PC-9 (cell line): ENCODE data around the gene HEXIM1. TPM values are rescaled to one million over a fixed set of nuclear protein-coding genes. Genes with fewer than 3 reads are reported as not detected.

ENCODE experiments used
- Bru-seq: library from RNA; stranded (reverse); fragments of 400-500 nt; gene quantifications from one replicate; lab custom pipeline; 2021; lab: Mats Ljungman, UMichigan
- BruChase-seq, 2 experiments: library from RNA; stranded (reverse); fragments of 400-500 nt; gene quantifications; one replicate each; lab custom pipeline; 2021; lab: Mats Ljungman, UMichigan
- BruUV-seq: library from RNA; stranded (reverse); fragments of 400-500 nt; replicated peaks from 2 replicates; lab custom pipeline; 2021; lab: Mats Ljungman, UMichigan
- CTCF ChIA-PET: fragments of 300-600 bp; sonication (Branson Sonifier 250); formaldehyde crosslinking; loops from one replicate; lab custom pipeline; 2022; ENCODE audit warnings: antibody characterized with exemption; lab: Charles Lee
- POLR2A ChIA-PET: fragments of 300-600 bp; sonication (Branson Sonifier 250); formaldehyde crosslinking; loops from one replicate; lab custom pipeline; 2022; ENCODE audit warnings: antibody characterized with exemption; ENCODE audit not compliant: unreplicated experiment; lab: Charles Lee
- DNase-seq, 2 experiments: peaks; one replicate each; pipeline versions ENCODE4 v3.0.0 to v3.0.0-alpha.2; 2015 to 2022; ENCODE audit warnings: mixed read lengths in 1 of 2
- H2AFZ ChIP-seq: fragments of 200-600 bp; sonication (generic); 2 replicates; pipeline ENCODE4 v1.8.1; 2017; ENCODE audit warnings: antibody characterized with exemption
- H3F3A ChIP-seq: fragments of 200-600 bp; sonication (generic); 2 replicates; pipeline ENCODE4 v1.8.1; 2017; ENCODE audit warnings: antibody characterized with exemption, mild to moderate bottlenecking, low read depth; ENCODE audit not compliant: insufficient read depth
- H3K27ac ChIP-seq: fragments of 200-600 bp; sonication (generic); 2 replicates; pipeline ENCODE4 v1.6.1; 2016; ENCODE audit warnings: mixed run types
- H3K27me3 ChIP-seq: fragments of 200-600 bp; sonication (generic); 2 replicates; pipeline ENCODE4 v1.6.1; 2016; ENCODE audit warnings: low read depth, mixed run types; ENCODE audit not compliant: insufficient read depth
- H3K36me3 ChIP-seq: fragments of 200-600 bp; sonication (generic); 2 replicates; pipeline ENCODE4 v1.6.1; 2016; ENCODE audit warnings: low read depth, mixed run types
- H3K4me1 ChIP-seq: fragments of 200-600 bp; sonication (generic); replicated peaks from 2 replicates; pipeline ENCODE4 v1.6.1; 2016; ENCODE audit warnings: mixed run types; ENCODE audit not compliant: insufficient read depth
- H3K4me2 ChIP-seq: fragments of 200-600 bp; sonication (generic); 2 replicates; pipeline ENCODE4 v1.6.1; 2017; ENCODE audit warnings: mixed run types
- H3K4me3 ChIP-seq: fragments of 200-600 bp; sonication (generic); 2 replicates; pipeline ENCODE4 v1.6.1; 2016; ENCODE audit warnings: mixed run types
- H3K79me2 ChIP-seq: fragments of 200-600 bp; sonication (generic); 2 replicates; pipeline ENCODE4 v1.6.1; 2017; ENCODE audit warnings: low read depth, mixed run types
- H3K9me2 ChIP-seq: fragments of 200-600 bp; sonication (generic); 2 replicates; pipeline ENCODE4 v1.8.1; 2017; ENCODE audit warnings: mild to moderate bottlenecking; ENCODE audit not compliant: insufficient read depth
- H3K9me3 ChIP-seq: fragments of 200-600 bp; sonication (generic); 2 replicates; pipeline ENCODE4 v1.8.1; 2016; ENCODE audit warnings: low read depth; ENCODE audit not compliant: insufficient read depth
- H4K20me1 ChIP-seq: fragments of 200-600 bp; sonication (generic); 2 replicates; pipeline ENCODE4 v1.8.1; 2017; ENCODE audit not compliant: insufficient read depth
- CTCF ChIP-seq: fragments of 200-600 bp; sonication (generic); conservative IDR thresholded peaks from 2 replicates; pipeline ENCODE4 v1.6.1; 2017; ENCODE audit warnings: mixed run types, antibody characterized with exemption, mild to moderate bottlenecking, moderate library complexity
- EZH2 ChIP-seq: fragments of 200-600 bp; sonication (generic); IDR thresholded peaks from 2 replicates; pipeline ENCODE4 v1.8.0; 2017; ENCODE audit warnings: antibody characterized with exemption, low read depth
- intact Hi-C: fragments of 100-400 bp; cut with micrococcal nuclease; formaldehyde crosslinking; loops from one replicate; pipeline ENCODE4 v1.10.0; 2022; ENCODE audit not compliant: unreplicated experiment
- long read RNA-seq: library from polyadenylated mRNA; stranded (forward); transcript quantifications from one replicate; pipeline ENCODE4 v2.0.0, GENCODE V29; 2022
- total RNA-seq: library from RNA; stranded (reverse); gene quantifications from 2 replicates; pipeline ENCODE4 v1.2.3, GENCODE V29; 2021

The HEXIM1 gene
- total RNA-seq: 49.3 and 64.9 TPM in 2 replicates
- Bru-seq, nascent RNA: percentile 96 among the genes with signal in this experiment
- BruChase-seq, experiment 1, labeled RNA remaining after a 2-hour chase: percentile 98 among the genes with signal in this experiment
- BruChase-seq, experiment 2, labeled RNA remaining after a 6-hour chase: percentile 98 among the genes with signal in this experiment
- long read RNA-seq, transcript HEXIM1-201 (1 exons, 3,600 nt): major isoform, 35 of 39 reads
- long read RNA-seq, partial matches to known transcripts: 0 of 39 reads
- long read RNA-seq, other reads (novel, unspliced or antisense): 4 of 39 reads

GRCh38 chr17:45148183-45149036 is at the start of gene HEXIM1:
Gene HEXIM1 (plus strand): TSS chr17:45148475. CDS start chr17:45149191, 716 bp downstream.
- no peaks in the 10 kb centered on the region for H3K27me3 ChIP-seq
- H3K4me2 ChIP-seq: peak within 1 kb of the TSS; percentile 88
- BruUV-seq: no TSS peak
- peak within 1 kb of the TSS; percentile 67 for H2AFZ ChIP-seq
- H3K27ac ChIP-seq: peak within 1 kb of the TSS; percentile 92
- DNase-seq: peak; percentile 98
- peaks cover 55% of the 10 kb centered on the region for H3K79me2 ChIP-seq
- no peaks in the 10 kb centered on the region for H4K20me1 ChIP-seq
- peaks cover 12% of the 10 kb centered on the region; the same call in 1 of the 2 replicates for H3K36me3 ChIP-seq
- CTCF ChIA-PET: interaction anchor here (0.5 to 5.7 kb wide), 9 partner anchors 10 to 277 kb away, joined by 3 to 66 read pairs (median 6); partner anchors contain the start of gene ACBD4
- peak within 1 kb of the TSS; percentile 86 for H3K4me3 ChIP-seq
- no peaks in the 10 kb centered on the region for H3K9me2 ChIP-seq
- peaks cover 27% of the 10 kb centered on the region for H3K4me1 ChIP-seq
- POLR2A ChIA-PET: interaction anchor here (0.5 to 2.4 kb wide), 13 partner anchors 10 to 216 kb away, joined by 3 to 42 read pairs (median 11); partner anchors contain the start of gene HEXIM2
- peaks cover 48% of the 10 kb centered on the region for H3F3A ChIP-seq
- H3K9me3 ChIP-seq: no peaks in the 10 kb centered on the region
- intact Hi-C loops: loop anchor here (1.0 to 5.0 kb wide), 5 partner anchors 13 to 279 kb away; partner anchors contain the start of gene HEXIM2
- no peak for TF ChIP-seq EZH2
- TF ChIP-seq CTCF: no peak

GRCh38 chr17:45098869-45099616 is 49.2 kb upstream of the HEXIM1 start:
- H3K4me1 ChIP-seq: peaks cover under 1% of the 10 kb centered on the region; the same call in 1 of the 2 replicates
- CTCF ChIA-PET: interaction anchor here (0.8 to 1.2 kb wide), 3 partner anchors 31 to 262 kb away, joined by 3 to 5 read pairs (median 4); no protein-coding TSS in a partner anchor
- POLR2A ChIA-PET: no interaction called here
- H3K79me2 ChIP-seq: no peaks in the 10 kb centered on the region; the same call in 1 of the 2 replicates
- H3K4me2 ChIP-seq: no peak overlapping the region
- H3F3A ChIP-seq: peaks cover 45% of the 10 kb centered on the region; the same call in 1 of the 2 replicates
- no peak overlapping the region for H3K27ac ChIP-seq
- H3K4me3 ChIP-seq: no peak overlapping the region
- intact Hi-C loops: loop anchor here (1.0 to 10.0 kb wide), 2 partner anchors 74 to 179 kb away; no protein-coding TSS in a partner anchor
- no peak overlapping the region for H2AFZ ChIP-seq
- peak; percentile 91 for TF ChIP-seq CTCF
- TF ChIP-seq EZH2: no peak
- H3K36me3 ChIP-seq: peaks cover 23% of the 10 kb centered on the region
- no peaks in the 10 kb centered on the region for H3K9me3 ChIP-seq
- H3K9me2 ChIP-seq: no peaks in the 10 kb centered on the region
- DNase-seq: peak; percentile 61 to 81
- no peaks in the 10 kb centered on the region for H3K27me3 ChIP-seq
- BruUV-seq: no TSS peak
- no peaks in the 10 kb centered on the region; the same call in 1 of the 2 replicates for H4K20me1 ChIP-seq
